ENCODE data around the gene ADAMTSL3.

DNA sequence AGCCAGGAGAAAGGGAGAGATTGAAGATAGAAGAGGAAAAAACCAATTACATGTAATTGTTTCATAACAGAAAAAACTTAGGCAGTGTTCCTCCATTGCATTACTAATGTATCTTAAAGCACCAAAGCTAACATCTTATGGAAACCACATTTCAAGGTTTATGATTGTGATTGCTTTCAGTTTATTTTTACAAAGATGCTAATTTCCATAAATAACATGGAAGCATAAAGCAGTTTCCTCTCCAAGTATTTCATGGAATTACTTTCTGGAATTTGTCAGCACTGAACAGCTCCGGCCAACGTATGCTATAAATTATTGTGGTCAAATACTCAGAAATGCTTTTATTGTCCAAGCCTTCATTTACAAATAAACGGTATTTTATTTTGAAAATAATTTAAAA, 11.6 kb downstream of the ADAMTSL3 start:
- TF ChIP-seq CTCF (conservative IDR thresholded peaks at IDR 0.05 in 1 of 2, IDR thresholded peaks at IDR 0.05 in 1 of 2; ENCODE audit: low read depth in 1 of 2, low read length in 2 of 2) (no peak), EZH2 (IDR thresholded peaks at IDR 0.05; ENCODE audit: low read length, missing control alignments) (no peak)
